BJ (cell line): ENCODE measurements around the gene TMEM120B. TPM values are rescaled to one million over a fixed set of nuclear protein-coding genes. Genes with fewer than 3 reads are reported as not detected.

Experiments
- CTCF ChIA-PET: fragments of 350-600 bp; formaldehyde crosslinking; extraction: SDS; loops from one replicate; lab custom pipeline; 2021; ENCODE audit warnings: antibody characterized with exemption, inconsistent platforms; lab: Yijun Ruan, JAX
- POLR2A ChIA-PET: fragments of 300-600 bp; sonication (Branson Sonifier 250); formaldehyde crosslinking; extraction: SDS; loops from one replicate; lab custom pipeline; 2021; ENCODE audit warnings: antibody characterized with exemption; lab: Charles Lee
- DNase-seq: peaks from one replicate; pipeline ENCODE4 v3.0.0-alpha.2; 2011; ENCODE audit warnings: low read depth
- H3K27me3 ChIP-seq: 2 replicates; pipeline ENCODE4 v1.6.0; 2011; ENCODE audit warnings: low read length; ENCODE audit not compliant: control insufficient read depth, insufficient read depth
- H3K36me3 ChIP-seq: 2 replicates; pipeline ENCODE4 v1.5.1; 2011; ENCODE audit warnings: low read length; ENCODE audit not compliant: control insufficient read depth, insufficient read depth
- H3K4me3 ChIP-seq: 2 replicates; pipeline ENCODE4 v1.5.1; 2011; ENCODE audit warnings: low read depth, mild to moderate bottlenecking, control low read depth, low read length
- CTCF ChIP-seq: IDR thresholded peaks from 2 replicates; pipeline ENCODE4 v1.5.1; 2011; ENCODE audit warnings: low read depth, mild to moderate bottlenecking, control low read depth, inconsistent platforms, low read length, moderate library complexity; ENCODE audit not compliant: insufficient read depth
- polyA plus RNA-seq: library from polyadenylated mRNA; depleted of rRNA; stranded (reverse); fragments of >200 nt; gene quantifications from 2 replicates; pipeline ENCODE4 v1.2.3, GENCODE V29; 2011

Gene TMEM120B
- polyA plus RNA-seq, 1 experiment = 11.4 TPM

DNA sequence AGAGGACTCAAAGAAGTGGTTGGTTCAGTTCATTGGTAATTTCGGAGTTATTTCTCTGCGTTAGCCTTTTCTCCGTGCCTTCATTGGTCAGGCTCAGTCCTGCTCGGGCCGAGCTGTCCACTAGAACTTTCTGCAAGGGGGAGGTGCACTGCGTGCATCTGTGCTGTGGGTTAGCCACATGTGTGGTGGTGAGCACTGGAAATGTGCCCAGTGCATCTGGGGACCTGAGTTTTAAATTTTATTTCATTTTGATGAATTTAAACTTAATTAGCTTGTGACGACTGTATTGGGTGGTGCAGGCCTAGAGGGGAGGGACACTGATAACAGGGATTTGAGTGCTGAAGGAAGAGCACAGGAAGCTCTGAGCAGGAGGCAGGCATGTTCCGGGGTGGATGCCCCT is 115.8 kb downstream of the TMEM120B start:
- ChIA-PET POLR2A (no interaction called here), CTCF (interaction anchor here (1.2 to 4.7 kb wide), 3 partner anchors 10 to 33 kb away, joined by 6 to 26 read pairs (median 14); no protein-coding TSS in a partner anchor)
- TF ChIP-seq CTCF = no peak
- no peak for DNase-seq
- no peak overlapping the region for H3K4me3 ChIP-seq
- H3K36me3 ChIP-seq = peaks cover 52% of the 10 kb centered on the region
- H3K27me3 ChIP-seq = no peaks in the 10 kb centered on the region

GRCh38 chr12:121828826-121829225 is 116.3 kb downstream of the TMEM120B start:
- peaks cover 47% of the 10 kb centered on the region for H3K36me3 ChIP-seq
- CTCF ChIA-PET = interaction anchor here (2.3 to 4.7 kb wide), 2 partner anchors 9 to 17 kb away, joined by 14 to 26 read pairs; no protein-coding TSS in a partner anchor
- DNase-seq = no peak
- no peaks in the 10 kb centered on the region for H3K27me3 ChIP-seq
- POLR2A ChIA-PET = no interaction called here
- TF ChIP-seq CTCF = no peak
- H3K4me3 ChIP-seq = no peak overlapping the region

DNA sequence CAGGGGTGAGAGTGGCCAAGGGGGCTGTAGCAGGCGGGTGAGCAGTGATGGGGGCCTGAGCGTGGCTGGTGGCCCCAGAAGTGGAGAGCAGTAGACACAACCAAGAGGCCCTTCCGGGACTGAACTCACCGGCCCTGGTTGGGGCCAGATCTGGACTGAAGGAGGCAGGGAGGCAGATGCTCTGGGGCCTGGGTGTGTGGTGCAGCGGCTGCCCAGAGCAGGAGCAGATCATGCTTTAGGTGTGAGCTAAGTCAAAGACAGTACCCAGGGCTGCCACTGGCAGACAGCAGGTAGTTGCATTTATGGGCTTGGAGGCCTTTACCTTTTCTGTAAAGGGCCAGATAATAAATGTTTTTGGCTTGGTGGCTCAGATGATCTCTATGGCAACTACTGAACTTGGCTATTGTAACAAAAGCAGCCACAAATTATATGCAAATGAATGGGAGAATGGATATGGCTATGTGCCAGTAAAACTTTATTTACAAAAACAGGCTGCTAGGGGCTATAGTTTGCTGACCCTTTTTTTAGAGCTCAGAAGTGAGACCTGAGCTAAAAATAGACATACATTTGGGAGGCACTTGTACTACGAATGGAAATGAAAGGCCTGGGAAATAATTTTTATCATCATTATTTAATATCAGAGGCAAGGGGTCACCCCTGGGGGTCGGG is 116.8 kb downstream of the TMEM120B start:
- no peak for DNase-seq
- no peaks in the 10 kb centered on the region for H3K27me3 ChIP-seq
- no peak for TF ChIP-seq CTCF
- POLR2A ChIA-PET = no interaction called here
- CTCF ChIA-PET = interaction anchor here (0.6 to 4.7 kb wide), 3 partner anchors 17 to 91 kb away, joined by 3 to 26 read pairs (median 4); no protein-coding TSS in a partner anchor
- H3K36me3 ChIP-seq = peaks cover 43% of the 10 kb centered on the region
- no peak overlapping the region for H3K4me3 ChIP-seq

DNA sequence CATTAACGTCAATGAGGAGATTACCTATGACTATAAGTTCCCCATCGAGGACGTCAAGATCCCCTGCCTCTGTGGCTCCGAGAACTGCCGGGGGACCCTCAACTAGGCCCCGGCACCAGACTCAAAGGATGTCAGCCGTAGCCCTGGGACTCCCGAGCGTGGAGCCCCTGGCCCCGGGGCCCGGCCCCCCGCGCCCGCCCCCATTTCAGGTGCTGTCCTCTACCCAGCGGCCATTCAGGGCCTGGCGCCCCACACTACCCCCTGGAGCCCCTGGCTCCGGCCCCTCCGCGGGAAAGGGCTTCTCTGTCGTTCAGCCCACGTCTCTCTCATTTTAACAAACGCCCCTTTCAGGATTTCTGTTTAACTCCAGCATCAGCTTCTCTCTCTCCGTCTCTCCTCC is 117.6 kb downstream of the TMEM120B start:
- Histone ChIP-seq H3K36me3 (peaks cover 42% of the 10 kb centered on the region), H3K27me3 (no peaks in the 10 kb centered on the region), H3K4me3 (no peak overlapping the region)
- no peak for TF ChIP-seq CTCF
- ChIA-PET CTCF (interaction anchor here (0.6 to 1.0 kb wide), 2 partner anchors 36 to 91 kb away, joined by 3 to 4 read pairs; no protein-coding TSS in a partner anchor), POLR2A (no interaction called here)
- no peak for DNase-seq

GRCh38 chr12:121830588-121831265 is 118.2 kb downstream of the TMEM120B start:
- CTCF ChIA-PET = interaction anchor here (1.2 kb wide), 1 partner anchor 36 kb away, joined by 3 read pairs; no protein-coding TSS in a partner anchor
- no peak overlapping the region for H3K4me3 ChIP-seq
- peaks cover 39% of the 10 kb centered on the region for H3K36me3 ChIP-seq
- no peaks in the 10 kb centered on the region for H3K27me3 ChIP-seq
- TF ChIP-seq CTCF = no peak
- POLR2A ChIA-PET = no interaction called here
- no peak for DNase-seq
